K562 (cell line): ENCODE data around the gene PDHB. TPM values are rescaled to one million over a fixed set of nuclear protein-coding genes. Genes with fewer than 3 reads are reported as not detected.

Experiments used
- AFF1 ChIP-seq, 2 experiments: fragments of 450-650 bp; IDR thresholded peaks; 2 replicates each; pipeline ENCODE4 v1.6.1; 2018; ENCODE audit warnings: mild to moderate bottlenecking in 2 of 2, low read depth in 1 of 2; ENCODE audit not compliant: partially characterized antibody in 2 of 2
- E2F4 ChIP-seq: sonication (generic); formaldehyde crosslinking; IDR thresholded peaks from 2 replicates; pipeline ENCODE4 v1.8.0; 2022; ENCODE audit warnings: mild to moderate bottlenecking, low read depth, missing genetic modification reagents
- ETV5 ChIP-seq: sonication (generic); formaldehyde crosslinking; IDR thresholded peaks from 2 replicates; pipeline ENCODE4 v1.4.0; 2020; ENCODE audit warnings: low read depth, mild to moderate bottlenecking, missing genetic modification reagents
- GTF3C2 ChIP-seq: IDR thresholded peaks from 3 replicates; pipeline ENCODE4 v1.6.1; 2011; ENCODE audit warnings: borderline replicate concordance, mild to moderate bottlenecking, moderate library complexity; ENCODE audit not compliant: insufficient read length; ENCODE audit errors: extremely low read depth
- ILK ChIP-seq: fragments of 450-650 bp; IDR thresholded peaks from 2 replicates; pipeline ENCODE4 v1.6.1; 2016; ENCODE audit warnings: missing genetic modification characterization, low read depth, mild to moderate bottlenecking, missing compliant biosample characterization, moderate library complexity, borderline replicate concordance
- KLF16 ChIP-seq: IDR thresholded peaks from 2 replicates; pipeline ENCODE4 v1.6.1; 2016; ENCODE audit warnings: antibody characterized with exemption
- ZNF780A ChIP-seq: fragments of 250-450 bp; sonication (Bioruptor Pico); IDR thresholded peaks from 2 replicates; pipeline ENCODE4 v1.5.0; 2021; ENCODE audit warnings: mild to moderate bottlenecking
- polyA plus RNA-seq, 8 experiments: library from polyadenylated mRNA; depleted of rRNA in 4 of 8; stranded (reverse) in 5 of 8; unstranded in 3 of 8; fragments of >200 nt; fragmentation: Nextera tagmentation in 2 of 8; fragmentation: Illumina TruSeq in 1 of 8; extraction: Ambion mirVana in 2 of 8; extraction: Trizol in 1 of 8; gene quantifications; 2 replicates each; pipeline versions ENCODE4 v1.2.1 to v1.2.3, GENCODE V29; 2011 to 2014; ENCODE audit warnings: inconsistent platforms in 1 of 8, missing spikeins in 1 of 8
- total RNA-seq, 7 experiments: library from RNA; depleted of rRNA in 6 of 7; stranded (reverse); fragments of >200 nt in 6 of 7; fragmentation: Illumina TruSeq in 2 of 7; extraction: Trizol in 2 of 7; gene quantifications; 2 replicates each; pipeline versions ENCODE4 v1.2.1 to v1.2.3, GENCODE V29; 2011 to 2021; ENCODE audit warnings: low replicate concordance in 1 of 7

The PDHB gene
- total and polyA plus RNA-seq, 9 of the 15 experiments (the other 6 are each of a cell fraction or from before 2014, with no cell fraction given), result 51.2 to 178 (median 85.2) TPM

DNA sequence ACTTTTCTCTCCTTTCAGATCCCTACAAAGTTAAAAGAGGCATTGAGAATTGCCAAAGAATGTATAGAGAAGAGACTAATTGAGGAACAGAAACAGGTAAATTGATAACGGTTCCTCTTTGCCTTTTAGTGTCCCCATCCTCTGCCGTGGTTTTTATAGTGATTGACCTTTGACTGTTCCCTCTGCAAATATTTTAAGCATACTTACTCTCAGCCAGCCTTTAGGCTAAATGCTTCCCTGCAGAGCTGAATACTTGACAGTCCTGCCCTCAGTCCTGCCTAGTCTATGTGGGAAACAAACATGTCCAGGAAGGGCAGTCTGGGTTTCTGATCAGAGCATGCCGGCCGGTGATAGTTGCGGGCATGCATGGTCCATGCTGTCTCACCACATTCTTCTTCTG lies 24.7 kb downstream of the PDHB start (continued):
- TF ChIP-seq AFF1 (IDR thresholded peaks at IDR 0.05; ENCODE audit: low read depth in 1 of 2, partially characterized antibody in 2 of 2), result no peak
- no peak for TF ChIP-seq KLF16
- no peak for TF ChIP-seq ZNF780A (CRISPR knock-in tag)
- no peak for TF ChIP-seq ETV5
- no peak for TF ChIP-seq E2F4
- no peak for TF ChIP-seq GTF3C2
- no peak for TF ChIP-seq ILK (tag)
